Mammary epithelial cell (primary cell): ENCODE results near the gene MYPN.

Experiments used
- CTCF ChIP-seq, 2 donors: IDR thresholded peaks in 1 of 2; conservative IDR thresholded peaks in 1 of 2; 2 replicates each; pipeline ENCODE4 v1.5.1; 2011 to 2012; ENCODE audit warnings: inconsistent platforms in 2 of 2, low read length in 2 of 2, mild to moderate bottlenecking in 2 of 2, control low read depth in 1 of 2, low read depth in 1 of 2; ENCODE audit not compliant: insufficient read depth in 1 of 2; ENCODE audit errors: extremely low read depth in 1 of 2
- EZH2 ChIP-seq: IDR thresholded peaks from 2 replicates; pipeline ENCODE4 v1.6.1; 2012; ENCODE audit warnings: low read length, inconsistent platforms, borderline replicate concordance

- TF ChIP-seq CTCF (conservative IDR thresholded peaks at IDR 0.05 in 1 of 2, IDR thresholded peaks at IDR 0.05 in 1 of 2; ENCODE audit: extremely low read depth in 1 of 2, insufficient read depth in 1 of 2, low read depth in 1 of 2, low read length in 2 of 2) (no peak), EZH2 (no peak)
Observed at GRCh38 chr10:68261132-68261856, 152.0 kb downstream of the MYPN start.
